ENCODE measurements around the gene COL4A2. TPM values are rescaled to one million over a fixed set of nuclear protein-coding genes. Genes with fewer than 3 reads are reported as not detected.
A peak's percentile ranks its signal among the peaks of the same experiment; 100 is the strongest.

The COL4A2 gene
- total RNA-seq, 1 donor from 2014 or later: 1,556 TPM

- TF ChIP-seq CTCF (IDR thresholded peaks at IDR 0.05; ENCODE audit: unreplicated experiment): no peak
- peak overlapping the region; percentile 95 for H3K27ac Mint-ChIP-seq (ENCODE audit: unreplicated experiment)
- H3K9me3 Mint-ChIP-seq (ENCODE audit: unreplicated experiment): no peaks in the 10 kb centered on the region
- H3K36me3 Mint-ChIP-seq (ENCODE audit: low read depth, unreplicated experiment): peaks cover 79% of the 10 kb centered on the region
- peaks cover 25% of the 10 kb centered on the region for H3K27me3 Mint-ChIP-seq (ENCODE audit: unreplicated experiment)
- peak overlapping the region; percentile 86 for H3K4me3 Mint-ChIP-seq (ENCODE audit: unreplicated experiment)
- H3K4me1 Mint-ChIP-seq (ENCODE audit: unreplicated experiment): peaks cover 83% of the 10 kb centered on the region
- no peak for DNase-seq (ENCODE audit: low spot score)
These were observed 19.3 kb downstream of the COL4A2 start for GRCh38 chr13:110326263-110326904.

- TF ChIP-seq CTCF (IDR thresholded peaks at IDR 0.05; ENCODE audit: unreplicated experiment): no peak
- H3K4me3 Mint-ChIP-seq (ENCODE audit: unreplicated experiment): peak overlapping the region; percentile 86
- H3K27me3 Mint-ChIP-seq (ENCODE audit: unreplicated experiment): peaks cover 25% of the 10 kb centered on the region
- H3K9me3 Mint-ChIP-seq (ENCODE audit: unreplicated experiment): no peaks in the 10 kb centered on the region
- DNase-seq (ENCODE audit: low spot score): no peak
- peak overlapping the region; percentile 95 for H3K27ac Mint-ChIP-seq (ENCODE audit: unreplicated experiment)
- peaks cover 79% of the 10 kb centered on the region for H3K4me1 Mint-ChIP-seq (ENCODE audit: unreplicated experiment)
- peaks cover 77% of the 10 kb centered on the region for H3K36me3 Mint-ChIP-seq (ENCODE audit: low read depth, unreplicated experiment)
These were observed 20.1 kb downstream of the COL4A2 start for GRCh38 chr13:110327051-110327721.

- TF ChIP-seq CTCF (IDR thresholded peaks at IDR 0.05; ENCODE audit: unreplicated experiment): no peak
- DNase-seq (ENCODE audit: low spot score): no peak
- Mint-ChIP-seq H3K9me3 (ENCODE audit: unreplicated experiment) (no peaks in the 10 kb centered on the region), H3K27me3 (ENCODE audit: unreplicated experiment) (peaks cover 17% of the 10 kb centered on the region), H3K36me3 (ENCODE audit: low read depth, unreplicated experiment) (peaks cover 75% of the 10 kb centered on the region), H3K4me3 (ENCODE audit: unreplicated experiment) (peak overlapping the region; percentile 48), H3K27ac (ENCODE audit: unreplicated experiment) (peak overlapping the region; percentile 58), H3K4me1 (ENCODE audit: unreplicated experiment) (peaks cover 71% of the 10 kb centered on the region)
These were observed 21.5 kb downstream of the COL4A2 start for GRCh38 chr13:110328573-110328972.

DNA sequence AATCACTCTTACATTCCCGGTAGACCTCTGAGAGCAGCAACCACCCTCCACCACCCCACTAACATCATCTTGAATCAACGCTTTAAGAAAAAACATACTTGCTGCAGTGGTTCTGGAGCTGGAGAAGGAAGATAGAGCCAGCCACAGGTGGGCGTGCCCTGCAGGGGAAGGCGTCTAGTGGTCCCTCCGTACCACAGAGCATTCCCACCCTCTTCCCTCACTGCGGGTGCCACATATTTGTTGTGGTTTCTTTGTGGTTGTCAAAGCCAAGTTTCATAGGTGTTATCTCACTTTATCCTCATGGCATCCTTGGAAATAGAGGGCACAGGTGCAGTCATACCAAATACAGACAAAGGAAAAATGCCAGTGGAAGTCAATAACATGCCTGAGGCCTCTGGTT, 22.2 kb downstream of the COL4A2 start:
- H3K27ac Mint-ChIP-seq (ENCODE audit: unreplicated experiment): peak overlapping the region; percentile 4
- no peak for TF ChIP-seq CTCF (IDR thresholded peaks at IDR 0.05; ENCODE audit: unreplicated experiment)
- H3K4me1 Mint-ChIP-seq (ENCODE audit: unreplicated experiment): peaks cover 68% of the 10 kb centered on the region
- H3K4me3 Mint-ChIP-seq (ENCODE audit: unreplicated experiment): peak overlapping the region; percentile 22
- H3K9me3 Mint-ChIP-seq (ENCODE audit: unreplicated experiment): no peaks in the 10 kb centered on the region
- DNase-seq (ENCODE audit: low spot score): no peak
- peaks cover 72% of the 10 kb centered on the region for H3K36me3 Mint-ChIP-seq (ENCODE audit: low read depth, unreplicated experiment)
- peaks cover 16% of the 10 kb centered on the region for H3K27me3 Mint-ChIP-seq (ENCODE audit: unreplicated experiment)
